H9 (cell line): Measurements from ENCODE around the gene MGAT5. TPM values are rescaled to one million over a fixed set of nuclear protein-coding genes. Genes with fewer than 3 reads are reported as not detected.

Experiments used
- DNase-seq: peaks from one replicate; pipeline ENCODE4 v3.0.0-alpha.2; 2017
- H2AFZ ChIP-seq: one replicate; pipeline ENCODE4 v1.6.1; 2013; ENCODE audit warnings: mild to moderate bottlenecking, low read length, control low read depth, moderate library complexity
- H2AK5ac ChIP-seq: 2 replicates; pipeline ENCODE4 v1.6.1; 2013; ENCODE audit warnings: low read length, control low read depth, mixed read lengths; ENCODE audit not compliant: insufficient read length
- H2BK120ac ChIP-seq: one replicate; pipeline ENCODE4 v1.6.1; 2013; ENCODE audit warnings: low read depth, mild to moderate bottlenecking, low read length, control low read depth, inconsistent platforms; ENCODE audit not compliant: poor library complexity, severe bottlenecking
- H2BK12ac ChIP-seq: 2 replicates; pipeline ENCODE4 v1.6.1; 2013; ENCODE audit warnings: low read length, control low read depth, mixed read lengths, low read depth; ENCODE audit not compliant: insufficient read length
- H2BK15ac ChIP-seq: 2 replicates; pipeline ENCODE4 v1.6.1; 2013; ENCODE audit warnings: low read depth, low read length, control low read depth
- H2BK20ac ChIP-seq: one replicate; pipeline ENCODE4 v1.6.1; 2013; ENCODE audit warnings: low read depth, mild to moderate bottlenecking, low read length, control low read depth, inconsistent platforms; ENCODE audit not compliant: poor library complexity, severe bottlenecking
- H2BK5ac ChIP-seq: 2 replicates; pipeline ENCODE4 v1.6.1; 2013; ENCODE audit warnings: low read length, control low read depth, mixed read lengths; ENCODE audit not compliant: insufficient read length
- H3K14ac ChIP-seq: 2 replicates; pipeline ENCODE4 v1.6.1; 2013; ENCODE audit warnings: low read length, control low read depth; ENCODE audit not compliant: insufficient read depth
- H3K18ac ChIP-seq: 2 replicates; pipeline ENCODE4 v1.6.1; 2013; ENCODE audit warnings: low read depth, mild to moderate bottlenecking, mixed read lengths, low read length, control low read depth; ENCODE audit not compliant: insufficient read length
- H3K23ac ChIP-seq: 2 replicates; pipeline ENCODE4 v1.6.1; 2013; ENCODE audit warnings: low read length, control low read depth, mixed read lengths, low read depth; ENCODE audit not compliant: insufficient read length
- H3K23me2 ChIP-seq: 2 replicates; pipeline ENCODE4 v1.6.1; 2013; ENCODE audit warnings: low read depth, mild to moderate bottlenecking, mixed read lengths, low read length, control low read depth; ENCODE audit not compliant: insufficient read length, poor library complexity, severe bottlenecking
- H3K27ac ChIP-seq: 2 replicates; pipeline ENCODE4 v1.5.1; 2013; ENCODE audit warnings: low read length, control low read depth, mixed read lengths, low read depth; ENCODE audit not compliant: insufficient read length
- H3K27me3 ChIP-seq: 2 replicates; pipeline ENCODE4 v1.6.1; 2013; ENCODE audit warnings: low read length, control low read depth, inconsistent platforms; ENCODE audit not compliant: insufficient read depth
- H3K4ac ChIP-seq: 2 replicates; pipeline ENCODE4 v1.6.1; 2013; ENCODE audit warnings: low read depth, mild to moderate bottlenecking, control low read depth, inconsistent platforms, low read length, moderate library complexity
- H3K4me1 ChIP-seq: 2 replicates; pipeline ENCODE4 v1.6.1; 2013; ENCODE audit warnings: low read length, control low read depth, inconsistent platforms; ENCODE audit not compliant: insufficient read depth
- H3K4me2 ChIP-seq: 2 replicates; pipeline ENCODE4 v1.6.1; 2013; ENCODE audit warnings: low read length, control low read depth, mixed read lengths; ENCODE audit not compliant: insufficient read length, insufficient read depth
- H3K56ac ChIP-seq: 2 replicates; pipeline ENCODE4 v1.6.1; 2013; ENCODE audit warnings: low read depth, mild to moderate bottlenecking, mixed read lengths, low read length, control low read depth; ENCODE audit not compliant: insufficient read length
- H3K79me1 ChIP-seq: 2 replicates; pipeline ENCODE4 v1.6.1; 2013; ENCODE audit warnings: low read depth, mild to moderate bottlenecking, moderate library complexity, low read length, control low read depth, inconsistent platforms; ENCODE audit not compliant: insufficient read depth, poor library complexity, severe bottlenecking
- H3K79me2 ChIP-seq: 2 replicates; pipeline ENCODE4 v1.6.1; 2013; ENCODE audit warnings: low read length, control low read depth, inconsistent platforms; ENCODE audit not compliant: insufficient read depth
- H3K9ac ChIP-seq: 2 replicates; pipeline ENCODE4 v1.6.1; 2013; ENCODE audit warnings: low read length, control low read depth, mixed read lengths; ENCODE audit not compliant: insufficient read length; ENCODE audit errors: extremely low read depth
- H3K9me3 ChIP-seq: one replicate; pipeline ENCODE4 v1.6.1; 2013; ENCODE audit warnings: low read depth, low read length, inconsistent platforms; ENCODE audit not compliant: control insufficient read depth
- H3T11ph ChIP-seq: one replicate; pipeline ENCODE4 v1.6.1; 2013; ENCODE audit warnings: mild to moderate bottlenecking, low read length, control low read depth, inconsistent platforms
- H4K20me1 ChIP-seq: one replicate; pipeline ENCODE4 v1.6.1; 2013; ENCODE audit not compliant: control insufficient read depth, insufficient read length, insufficient read depth
- H4K5ac ChIP-seq: 2 replicates; pipeline ENCODE4 v1.6.1; 2013; ENCODE audit warnings: low read depth, mild to moderate bottlenecking, mixed read lengths, low read length, control low read depth; ENCODE audit not compliant: insufficient read length
- H4K8ac ChIP-seq: replicated peaks from 2 replicates; pipeline ENCODE4 v1.6.1; 2013; ENCODE audit warnings: low read length, control low read depth, mixed read lengths, low read depth; ENCODE audit not compliant: insufficient read length
- H4K91ac ChIP-seq: 2 replicates; pipeline ENCODE4 v1.6.1; 2013; ENCODE audit warnings: low read depth, mild to moderate bottlenecking, moderate library complexity, mixed read lengths, low read length, control low read depth; ENCODE audit not compliant: insufficient read length
- H3K27ac Mint-ChIP-seq, 3 experiments: 2 replicates in 2 of 3; 3 replicates in 1 of 3; pipeline ENCODE4 v1.8.0; 2020 to 2021; ENCODE audit warnings: mixed read lengths in 3 of 3, mild to moderate bottlenecking in 1 of 3, moderate library complexity in 1 of 3
- H3K27me3 Mint-ChIP-seq: 2 replicates; pipeline ENCODE4 v1.8.0; 2021; ENCODE audit warnings: low read depth, mild to moderate bottlenecking, moderate library complexity, mixed read lengths
- H3K36me3 Mint-ChIP-seq, 3 experiments: 2 replicates in 2 of 3; 3 replicates in 1 of 3; pipeline ENCODE4 v1.8.0; 2020 to 2021; ENCODE audit warnings: low read depth in 3 of 3, mixed read lengths in 3 of 3; ENCODE audit not compliant: insufficient read depth in 1 of 3
- H3K4me1 Mint-ChIP-seq, 2 experiments: 2 replicates each; pipeline ENCODE4 v1.8.0; 2020; ENCODE audit warnings: mixed read lengths in 2 of 2
- H3K4me3 Mint-ChIP-seq, 2 experiments: 2 replicates in 1 of 2; 3 replicates in 1 of 2; pipeline ENCODE4 v1.8.0; 2020 to 2021; ENCODE audit warnings: mild to moderate bottlenecking in 2 of 2, mixed read lengths in 2 of 2, moderate library complexity in 1 of 2
- H3K9me3 Mint-ChIP-seq, 2 experiments: 2 replicates in 1 of 2; 3 replicates in 1 of 2; pipeline ENCODE4 v1.8.0; 2020; ENCODE audit warnings: mild to moderate bottlenecking in 2 of 2, mixed read lengths in 2 of 2, moderate library complexity in 1 of 2
- WGBS: extraction: QIAGEN DNeasy Blood & Tissue Kit; methylation state at CpG from one replicate; pipeline ENCODE4 v1.1.7; 2013; ENCODE audit warnings: missing lambda C conversion rate, low lambda C conversion rate, mixed read lengths; ENCODE audit not compliant: insufficient read length; ENCODE audit errors: extremely low coverage; 5-methylcytosine and 5-hydroxymethylcytosine counted together
- total RNA-seq: library from RNA; stranded (reverse); gene quantifications from 2 replicates; pipeline ENCODE4 v1.2.1, GENCODE V29; 2021
- TF ChIP-seq, protein P1 (sequence below): fragments of 200-600 bp; sonication (generic); conservative IDR thresholded peaks from 3 replicates; pipeline ENCODE4 v1.8.0; 2021; ENCODE audit warnings: antibody characterized with exemption, mild to moderate bottlenecking

MGAT5 gene
- total RNA-seq, 1 experiment from 2014 or later = 25.7 TPM

DNA sequence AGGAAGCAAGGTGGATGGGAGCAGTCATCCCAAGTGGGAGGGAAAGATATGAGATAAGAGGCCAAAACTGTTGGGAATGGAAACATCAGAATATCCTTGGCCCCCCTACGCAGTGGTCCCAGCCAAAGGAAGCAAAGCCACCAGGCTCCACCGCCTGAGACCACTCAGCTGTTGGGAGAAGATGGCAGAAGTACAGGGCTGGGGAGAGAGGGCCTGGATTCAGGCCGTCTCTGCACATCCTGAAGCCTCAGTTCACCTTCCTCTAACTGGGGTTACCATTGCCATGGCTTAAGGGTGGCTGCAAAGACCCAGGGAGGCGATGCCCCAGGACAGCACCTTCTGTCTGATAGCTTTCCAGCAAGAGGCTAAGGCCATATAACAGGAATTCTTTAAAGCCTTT lies 193.8 kb downstream of the MGAT5 start:
- H3K4me2 ChIP-seq = no peak overlapping the region
- H2AFZ ChIP-seq = no peak overlapping the region
- no peak overlapping the region for H3K9ac ChIP-seq
- no peak overlapping the region for H2BK15ac ChIP-seq
- WGBS = no CpG with 5 or more reads among the region's 4 CpGs
- H3K14ac ChIP-seq = no peak overlapping the region
- no peaks in the 10 kb centered on the region for H3K79me1 ChIP-seq
- H3K23me2 ChIP-seq = no peaks in the 10 kb centered on the region
- Mint-ChIP-seq H3K36me3 (peaks cover 7 to 15% (median 13%) of the 10 kb centered on the region in 3 experiments; a peak in 6 of 7 replicates), H3K4me3 (no peak overlapping the region), H3K9me3 (no peaks in the 10 kb centered on the region), H3K27ac (no peak overlapping the region), H3K27me3 (no peaks in the 10 kb centered on the region), H3K4me1 (peaks cover 10 to 14% of the 10 kb centered on the region in 2 experiments; a peak in 3 of 4 replicates)
- no peaks in the 10 kb centered on the region for H4K20me1 ChIP-seq
- TF ChIP-seq, protein P1, sequence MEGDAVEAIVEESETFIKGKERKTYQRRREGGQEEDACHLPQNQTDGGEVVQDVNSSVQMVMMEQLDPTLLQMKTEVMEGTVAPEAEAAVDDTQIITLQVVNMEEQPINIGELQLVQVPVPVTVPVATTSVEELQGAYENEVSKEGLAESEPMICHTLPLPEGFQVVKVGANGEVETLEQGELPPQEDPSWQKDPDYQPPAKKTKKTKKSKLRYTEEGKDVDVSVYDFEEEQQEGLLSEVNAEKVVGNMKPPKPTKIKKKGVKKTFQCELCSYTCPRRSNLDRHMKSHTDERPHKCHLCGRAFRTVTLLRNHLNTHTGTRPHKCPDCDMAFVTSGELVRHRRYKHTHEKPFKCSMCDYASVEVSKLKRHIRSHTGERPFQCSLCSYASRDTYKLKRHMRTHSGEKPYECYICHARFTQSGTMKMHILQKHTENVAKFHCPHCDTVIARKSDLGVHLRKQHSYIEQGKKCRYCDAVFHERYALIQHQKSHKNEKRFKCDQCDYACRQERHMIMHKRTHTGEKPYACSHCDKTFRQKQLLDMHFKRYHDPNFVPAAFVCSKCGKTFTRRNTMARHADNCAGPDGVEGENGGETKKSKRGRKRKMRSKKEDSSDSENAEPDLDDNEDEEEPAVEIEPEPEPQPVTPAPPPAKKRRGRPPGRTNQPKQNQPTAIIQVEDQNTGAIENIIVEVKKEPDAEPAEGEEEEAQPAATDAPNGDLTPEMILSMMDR = no peak
- no peak overlapping the region for H2BK20ac ChIP-seq
- no peak overlapping the region for H3K18ac ChIP-seq
- H4K91ac ChIP-seq = no peak overlapping the region
- H2BK5ac ChIP-seq = no peak overlapping the region
- H2BK12ac ChIP-seq = no peak overlapping the region
- H3K79me2 ChIP-seq = no peaks in the 10 kb centered on the region
- no peaks in the 10 kb centered on the region for H3K27me3 ChIP-seq
- no peaks in the 10 kb centered on the region for H3K4me1 ChIP-seq
- no peak overlapping the region for H2BK120ac ChIP-seq
- H4K5ac ChIP-seq = no peak overlapping the region
- no peak overlapping the region for H3K4ac ChIP-seq
- no peak overlapping the region for H3K23ac ChIP-seq
- H3T11ph ChIP-seq = no peak overlapping the region
- no peak overlapping the region for H2AK5ac ChIP-seq
- H3K27ac ChIP-seq = no peak overlapping the region
- no peak for DNase-seq
- H3K9me3 ChIP-seq = no peaks in the 10 kb centered on the region
- H3K56ac ChIP-seq = no peak overlapping the region
- H4K8ac ChIP-seq = no peak overlapping the region
